Suppressor macrophage treated with lipopolysaccharide for 1 hour (primary cell): ENCODE measurements around the gene USP21.

ENCODE experiments used
- DNase-seq, 3 donors: peaks; one replicate each; pipeline ENCODE4 v3.0.0-alpha.2; 2020 to 2022

The USP21 gene

DNA sequence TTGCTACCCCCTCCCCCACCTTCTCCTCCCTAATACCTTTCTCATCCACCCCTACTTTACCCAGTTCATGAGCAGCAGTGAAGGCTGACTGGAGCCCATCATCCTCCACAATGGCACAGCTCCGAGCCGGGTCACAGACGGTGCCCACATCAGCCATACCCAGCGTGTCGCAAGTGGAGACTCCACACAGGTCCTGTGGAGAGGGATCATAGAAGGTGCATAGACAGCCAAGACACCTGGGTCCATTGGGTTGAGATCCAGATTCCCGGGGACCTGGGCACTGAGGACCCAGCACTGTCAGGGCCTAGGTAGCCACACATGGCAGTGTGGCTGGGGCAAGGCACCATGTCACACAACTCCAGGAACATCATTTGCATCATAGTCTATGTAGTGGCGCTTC lies 36.8 kb downstream of the USP21 start:
- no peak for DNase-seq

DNA sequence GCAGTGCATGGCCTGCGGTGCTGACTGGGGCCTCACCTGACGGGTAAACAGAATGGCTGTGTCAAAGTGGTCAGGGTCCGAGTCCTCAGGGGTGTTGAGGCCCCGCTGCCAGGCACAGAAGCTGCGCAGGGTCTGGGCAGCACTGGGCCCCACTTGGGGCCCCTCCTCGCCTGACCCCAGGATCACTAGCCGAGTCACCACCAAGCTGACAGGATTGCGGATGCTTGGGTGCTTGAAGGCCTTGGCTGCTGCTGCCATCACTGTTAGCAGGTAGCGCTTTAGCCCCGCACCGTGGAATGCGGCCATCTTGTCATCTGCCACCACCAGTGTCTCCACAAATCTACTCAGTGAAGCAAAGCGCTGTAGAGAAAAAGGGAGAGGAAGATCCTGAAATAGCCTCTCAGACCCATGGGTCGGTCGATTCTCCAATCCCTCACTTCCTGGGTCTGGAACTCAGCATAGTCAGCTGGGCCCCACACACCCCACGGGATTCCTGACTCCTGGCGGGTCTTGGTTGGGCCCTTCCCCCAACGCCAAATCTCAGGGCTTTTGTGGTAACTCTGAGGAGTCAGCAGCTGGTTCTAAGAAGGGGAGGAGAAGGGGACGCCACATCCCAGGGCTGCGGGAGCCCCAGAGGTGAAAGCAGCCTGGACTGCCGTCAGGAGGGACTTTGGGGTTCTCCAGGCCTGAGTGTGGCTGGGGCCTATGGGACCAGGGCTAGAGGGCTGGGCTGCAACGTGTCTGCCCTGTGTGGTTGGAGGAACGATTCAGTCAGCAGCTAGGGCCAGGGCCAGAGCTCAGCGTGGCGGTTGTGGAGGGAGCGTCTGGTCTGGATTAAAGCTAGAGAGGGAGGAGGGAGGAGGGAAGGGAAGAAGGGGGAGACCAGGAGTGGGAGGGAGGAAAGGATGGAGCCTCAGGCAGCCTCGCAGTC lies 37.5 kb downstream of the USP21 start:
- no peak for DNase-seq

GRCh38 chr1:161197560-161198193 lies 38.4 kb downstream of the USP21 start:
- DNase-seq: no peak

DNA sequence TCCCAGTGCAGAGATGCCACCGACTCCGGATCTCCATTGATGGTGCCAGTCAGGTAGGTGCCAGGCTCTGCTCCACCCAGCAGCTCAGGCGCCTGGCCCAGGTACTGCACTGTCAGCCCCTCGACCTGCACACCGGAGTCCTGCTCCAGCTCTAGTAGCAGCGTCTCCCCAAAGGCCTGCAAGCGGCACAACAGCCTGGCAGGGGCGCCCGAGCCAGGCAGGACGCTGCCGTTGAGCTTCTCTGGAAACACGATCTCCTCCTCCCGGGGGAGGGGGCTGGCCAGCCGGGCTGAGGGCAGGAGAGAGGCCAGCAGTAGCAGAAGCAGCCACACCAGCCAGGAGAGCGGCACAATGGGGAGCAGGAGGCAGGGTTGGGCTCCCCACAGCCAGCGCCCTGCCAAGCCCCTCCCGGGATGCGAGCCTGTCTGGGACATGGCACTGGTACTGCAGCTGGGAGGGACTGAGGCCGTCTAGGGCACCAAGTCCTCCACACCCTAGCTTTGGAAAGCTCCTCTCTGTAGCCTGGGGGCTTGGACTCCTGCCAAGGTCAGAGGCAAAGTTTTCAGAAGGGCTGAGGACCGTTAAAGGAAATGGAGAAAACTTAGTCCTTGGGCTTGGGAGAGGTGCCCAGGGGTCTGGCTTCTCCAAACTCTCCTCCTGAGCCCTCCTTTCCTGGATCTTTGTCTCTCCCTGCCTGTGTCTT lies 39.0 kb downstream of the USP21 start:
- no peak for DNase-seq

DNA sequence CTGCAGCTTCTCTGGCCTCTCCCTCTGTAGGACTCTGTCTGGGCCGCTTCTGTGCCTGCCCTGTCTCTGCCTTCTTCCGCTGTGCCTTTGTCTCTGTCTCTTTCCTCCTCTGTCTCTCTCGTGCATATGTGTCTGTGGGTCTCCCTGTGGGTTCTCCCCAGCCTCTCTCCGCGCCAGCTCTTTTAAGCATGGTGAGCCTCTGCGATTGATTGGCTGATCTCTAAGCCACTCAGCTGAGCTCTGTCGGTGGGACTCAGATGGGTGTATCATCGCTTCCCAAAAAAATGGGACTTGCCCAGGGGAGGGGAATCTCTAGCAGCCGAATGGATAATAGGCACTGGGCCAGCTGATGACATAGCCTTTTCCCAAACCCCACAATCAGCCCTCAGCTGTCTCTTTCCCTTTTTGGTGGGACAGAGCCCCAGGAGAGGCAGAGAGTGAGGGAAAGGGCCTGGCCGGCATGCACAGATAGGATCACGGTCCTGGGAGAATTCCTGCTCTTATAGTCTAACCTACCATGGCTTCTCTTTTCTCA lies 39.7 kb downstream of the USP21 start, which contains the start of gene ADAMTS4:
Gene ADAMTS4 (minus strand): TSS at position 158 of the 535 bp plus-strand sequence. CDS start 427 bp downstream, outside the sequence.
- peak; percentile 56 to 83 (median 74) for DNase-seq

DNA sequence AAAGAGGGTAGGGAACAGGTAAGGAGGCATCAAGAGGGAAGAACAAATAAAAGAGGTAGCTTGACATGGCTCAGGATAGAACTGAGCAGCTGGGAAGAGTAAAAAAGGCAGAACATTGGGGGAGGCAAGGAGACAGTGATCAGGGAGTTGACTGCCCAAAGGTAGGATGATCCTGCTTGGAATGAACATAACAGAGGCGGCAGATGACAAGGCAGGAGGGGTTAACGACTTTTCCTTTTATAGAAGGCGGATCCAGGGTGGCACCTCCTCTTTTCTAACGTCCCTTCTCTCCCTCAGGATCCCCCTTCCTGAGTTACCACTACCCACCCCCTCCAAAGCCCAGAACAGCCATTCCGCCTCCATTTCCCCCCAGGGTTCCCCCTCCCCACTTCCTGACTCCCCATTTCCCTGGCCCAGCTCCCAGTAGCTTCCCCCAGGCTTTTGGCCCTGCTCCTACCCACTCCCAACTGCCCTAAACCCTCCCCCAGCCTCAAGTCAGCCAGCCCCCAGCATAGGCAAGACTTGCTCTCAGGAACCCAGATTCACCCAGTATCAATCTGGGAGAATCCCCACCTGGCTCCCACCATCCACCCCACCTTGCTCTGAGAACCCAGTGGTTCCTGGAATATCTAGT lies 40.3 kb downstream of the USP21 start:
- DNase-seq: no peak

DNA sequence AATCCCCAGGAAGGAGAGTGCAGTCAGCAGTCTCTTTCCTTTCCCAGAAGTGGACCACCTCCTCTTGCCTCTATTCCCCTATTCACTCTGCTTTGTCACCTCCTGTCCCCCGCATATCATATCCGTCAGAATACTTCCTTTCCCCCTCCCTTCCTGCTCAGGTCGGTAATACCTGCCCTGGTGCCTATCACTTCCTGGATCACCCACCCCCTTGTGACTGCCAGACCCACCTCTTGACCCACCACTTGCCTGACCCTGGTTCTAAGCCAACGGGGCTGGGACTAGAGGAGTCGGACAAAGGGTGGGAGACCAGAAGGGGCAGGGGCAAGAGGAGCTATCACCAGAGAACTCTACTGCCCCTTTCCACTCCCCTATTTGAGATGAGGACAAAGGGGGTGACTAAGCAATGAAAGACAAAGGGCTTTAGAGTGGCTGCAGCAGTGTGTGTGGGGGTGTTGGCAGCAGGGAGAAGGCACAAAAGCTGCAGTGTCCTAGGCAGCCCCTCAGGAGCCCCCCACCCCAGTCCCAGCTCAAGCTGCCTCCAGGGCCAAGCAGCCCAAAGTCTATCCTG lies 41.2 kb downstream of the USP21 start:
- DNase-seq: peak in 2 of 3 donors; percentile 30 to 46

DNA sequence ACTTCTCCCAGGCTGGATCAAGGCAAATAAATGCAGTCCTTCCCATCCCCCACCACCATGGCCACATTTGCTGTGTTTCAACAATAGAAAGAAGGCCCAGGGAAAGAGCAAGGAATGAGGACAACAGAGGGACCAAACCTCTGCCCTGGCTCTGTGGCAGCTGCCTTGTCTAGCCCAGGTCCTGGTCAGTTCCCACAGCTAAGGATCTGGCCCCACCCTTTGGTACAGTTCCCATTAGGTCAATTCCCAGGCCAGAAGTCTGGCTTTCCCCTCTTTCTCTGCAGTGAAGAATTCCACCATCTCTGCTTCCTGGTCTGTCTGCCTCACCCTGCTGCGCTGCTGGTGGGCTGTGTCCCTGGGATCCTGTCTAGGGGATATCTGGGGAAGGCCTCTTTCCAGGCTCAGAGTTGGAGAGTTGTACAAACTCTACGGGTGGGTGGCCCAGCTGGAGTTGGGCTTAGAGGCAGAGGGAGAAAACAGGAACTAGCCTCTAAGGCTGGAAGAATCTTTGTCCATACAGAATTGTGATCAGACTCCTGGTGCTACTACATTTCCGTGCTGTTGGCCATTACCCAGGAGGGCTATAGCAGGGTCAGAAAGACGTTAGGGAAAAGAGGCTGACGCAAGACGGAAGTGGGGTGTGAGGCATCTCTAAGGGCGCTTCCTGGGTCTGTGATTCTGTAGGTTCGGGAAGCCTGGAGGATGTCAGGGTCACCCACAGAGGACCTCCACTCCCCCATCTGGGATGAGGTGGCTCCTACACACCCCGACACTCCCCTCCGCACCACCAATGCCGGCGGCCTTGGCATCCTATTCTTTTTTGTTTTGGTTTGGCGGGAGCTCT lies 41.9 kb downstream of the USP21 start:
- DNase-seq: peak; percentile 51 to 76 (median 65)

DNA sequence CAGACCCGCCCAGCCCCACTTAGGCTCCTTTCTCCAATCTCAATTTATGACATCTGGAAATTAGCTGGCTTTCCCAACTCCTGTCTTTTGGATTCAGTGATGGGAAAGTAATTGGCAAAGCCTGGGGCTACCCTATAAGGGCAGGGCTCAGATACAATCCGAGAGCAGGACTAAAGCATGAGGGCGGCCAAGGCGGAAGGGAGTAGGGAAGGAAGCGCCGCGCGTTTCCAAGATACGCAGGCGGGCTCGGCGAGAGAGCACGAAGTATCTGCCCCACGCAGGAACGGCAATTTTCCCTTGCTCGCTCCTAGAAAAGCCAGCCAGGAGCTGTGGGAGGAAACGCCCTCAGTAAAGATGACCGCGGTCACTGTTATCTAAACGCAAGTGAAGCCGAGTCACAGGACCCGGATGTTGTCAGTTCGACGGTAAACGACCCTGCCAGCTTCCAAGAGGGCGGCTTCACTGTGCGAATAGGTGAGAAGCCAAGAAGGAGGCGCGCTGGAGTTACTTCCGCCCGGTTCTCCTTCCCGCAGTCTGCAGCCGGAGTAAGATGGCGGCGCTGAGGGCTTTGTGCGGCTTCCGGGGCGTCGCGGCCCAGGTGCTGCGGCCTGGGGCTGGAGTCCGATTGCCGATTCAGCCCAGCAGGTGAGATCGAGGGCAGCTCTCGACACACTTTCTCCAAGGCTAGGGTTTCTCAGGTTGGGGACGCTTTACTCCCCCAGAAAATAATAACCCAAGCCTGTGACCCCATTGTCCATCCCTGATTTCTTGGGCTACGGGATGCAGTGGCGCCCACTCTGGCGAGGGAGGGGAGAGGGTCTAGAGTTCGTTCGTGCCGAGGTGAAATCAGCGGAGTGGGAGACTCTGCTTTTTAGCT lies 42.8 kb downstream of the USP21 start, which contains the start of gene NDUFS2:
Gene NDUFS2 (plus strand): TSS at position 532 of the 877 bp plus-strand sequence. CDS start 19 bp downstream, at position 551.
- DNase-seq: peak; percentile 97 to 99 (median 98)

GRCh38 chr1:161206411-161207140 lies 47.3 kb downstream of the USP21 start:
- DNase-seq: no peak

GRCh38 chr1:161207173-161207572 lies 47.9 kb downstream of the USP21 start:
- DNase-seq: no peak

DNA sequence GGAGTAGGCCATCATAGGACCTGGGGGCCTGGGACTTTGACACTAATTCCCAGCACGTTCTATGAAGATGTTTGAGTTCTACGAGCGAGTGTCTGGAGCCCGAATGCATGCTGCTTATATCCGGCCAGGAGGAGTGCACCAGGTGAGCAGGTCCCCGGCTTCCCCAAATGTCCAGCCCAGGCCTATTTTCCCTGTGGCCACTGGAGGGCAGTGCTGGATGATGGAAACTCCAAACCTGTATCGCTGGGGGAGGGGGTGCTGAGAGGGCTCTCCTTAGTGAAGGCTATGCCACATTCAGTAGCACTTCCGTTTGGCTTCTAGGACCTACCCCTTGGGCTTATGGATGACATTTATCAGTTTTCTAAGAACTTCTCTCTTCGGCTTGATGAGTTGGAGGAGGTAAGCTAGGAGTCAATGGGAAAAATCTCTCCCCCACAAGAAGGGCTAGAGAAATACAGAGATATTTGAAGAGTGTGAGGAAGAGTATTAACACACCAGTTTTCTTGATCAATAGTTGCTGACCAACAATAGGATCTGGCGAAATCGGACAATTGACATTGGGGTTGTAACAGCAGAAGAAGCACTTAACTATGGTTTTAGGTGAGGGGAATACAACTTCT lies 50.6 kb downstream of the USP21 start:
- DNase-seq: peak; percentile 87 to 91 (median 87)

DNA sequence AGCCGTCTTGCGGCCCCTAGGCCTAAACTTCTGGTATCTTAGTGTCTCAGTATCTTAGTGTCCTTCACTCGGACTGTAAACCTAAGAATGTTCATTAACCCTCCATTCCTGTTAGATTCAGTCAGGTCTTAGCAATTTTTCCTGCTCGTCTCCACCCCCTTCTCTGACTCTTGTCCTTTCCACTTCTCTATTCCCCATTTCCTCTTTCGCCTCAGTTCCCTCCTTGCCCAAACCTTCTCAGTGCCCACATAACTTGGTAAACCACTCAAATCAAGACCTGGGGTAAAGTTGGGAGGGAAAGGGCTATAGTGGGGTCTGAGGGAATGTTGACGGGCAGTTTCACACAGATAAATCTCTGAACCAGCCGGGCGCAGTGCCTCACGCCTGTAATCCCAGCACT lies 55.1 kb downstream of the USP21 start:
- peak; percentile 70 to 76 (median 73) for DNase-seq

- peak; percentile 82 to 91 (median 89) for DNase-seq
These were observed 55.8 kb downstream of the USP21 start, which contains the start of gene FCER1G for GRCh38 chr1:161215076-161215475. FCER1G (plus strand) TSS chr1:161215295; CDS start chr1:161215322, 27 bp downstream.
